MV-4-11 (cell line): ENCODE results near the gene DENND4A.

Source experiments
- DNase-seq: peaks from one replicate; lab custom pipeline; 2025; lab: John Stamatoyannopoulos, UW

The DENND4A gene

GRCh38 chr15:65666257-65666656 is 125.8 kb downstream of the DENND4A start:
- peak; percentile 9 for DNase-seq

GRCh38 chr15:65663521-65663920 is 128.6 kb downstream of the DENND4A start:
- no peak for DNase-seq

- peak; percentile 34 for DNase-seq
These were observed 131.2 kb downstream of the DENND4A start for GRCh38 chr15:65660927-65661326.

GRCh38 chr15:65659502-65660052 is 132.5 kb downstream of the DENND4A start:
- no peak for DNase-seq

GRCh38 chr15:65655457-65655856 is 136.6 kb downstream of the DENND4A start:
- DNase-seq: no peak

- no peak for DNase-seq
These were observed 137.1 kb downstream of the DENND4A start for GRCh38 chr15:65655026-65655425.

- DNase-seq: no peak
These were observed 138.1 kb downstream of the DENND4A start for GRCh38 chr15:65653801-65654521.

GRCh38 chr15:65653341-65653740 is 138.8 kb downstream of the DENND4A start:
- no peak for DNase-seq

GRCh38 chr15:65651831-65652749 is 140.0 kb downstream of the DENND4A start:
- DNase-seq: no peak

GRCh38 chr15:65651042-65651322 is 141.1 kb downstream of the DENND4A start:
- no peak for DNase-seq

- DNase-seq: no peak
These were observed 141.6 kb downstream of the DENND4A start for GRCh38 chr15:65650312-65651041.

- no peak for DNase-seq
These were observed 145.6 kb downstream of the DENND4A start for GRCh38 chr15:65646486-65646885.

- DNase-seq: no peak
These were observed 146.7 kb downstream of the DENND4A start for GRCh38 chr15:65645392-65645791.

GRCh38 chr15:65644282-65644681 is 147.8 kb downstream of the DENND4A start:
- no peak for DNase-seq

GRCh38 chr15:65642594-65642993 is 149.5 kb downstream of the DENND4A start:
- no peak for DNase-seq

GRCh38 chr15:65641768-65642475 is 150.2 kb downstream of the DENND4A start:
- no peak for DNase-seq

- no peak for DNase-seq
These were observed 152.6 kb downstream of the DENND4A start for GRCh38 chr15:65639509-65639908.

- peak; percentile 71 for DNase-seq
These were observed 153.4 kb downstream of the DENND4A start for GRCh38 chr15:65638681-65639089.

GRCh38 chr15:65638109-65638508 is 154.0 kb downstream of the DENND4A start:
- DNase-seq: no peak

GRCh38 chr15:65634356-65634755 is 157.7 kb downstream of the DENND4A start:
- no peak for DNase-seq

GRCh38 chr15:65633752-65634151 is 158.3 kb downstream of the DENND4A start:
- no peak for DNase-seq
